GM21528 (cell line): ENCODE measurements around the gene FBXO42.
A peak's percentile ranks its signal among the peaks of the same experiment; 100 is the strongest.

Source experiments
- ATAC-seq: cut with Tn5 transposase; IDR thresholded peaks from one replicate; pipeline ENCODE4 v1.9.1; 2021; ENCODE audit warnings: mild to moderate bottlenecking, moderate library complexity; ENCODE audit not compliant: unreplicated experiment, low FRiP score

FBXO42 gene

GRCh38 chr1:16206547-16207317 is 145.5 kb downstream of the FBXO42 start:
- ATAC-seq: peak; percentile 64

- ATAC-seq: no peak
Measured at GRCh38 chr1:16205891-16206546, 146.3 kb downstream of the FBXO42 start.

GRCh38 chr1:16205334-16205671 is 147.0 kb downstream of the FBXO42 start:
- no peak for ATAC-seq

GRCh38 chr1:16204634-16205333 is 147.5 kb downstream of the FBXO42 start:
- no peak for ATAC-seq

- ATAC-seq: no peak
Measured at GRCh38 chr1:16204216-16204615, 148.1 kb downstream of the FBXO42 start.

- no peak for ATAC-seq
Measured at GRCh38 chr1:16203550-16203949, 148.7 kb downstream of the FBXO42 start.

- no peak for ATAC-seq
Measured at GRCh38 chr1:16202281-16203210, 149.7 kb downstream of the FBXO42 start.

GRCh38 chr1:16199700-16200099 is 152.6 kb downstream of the FBXO42 start:
- ATAC-seq: no peak

- no peak for ATAC-seq
Measured at GRCh38 chr1:16199157-16199501, 153.2 kb downstream of the FBXO42 start.

GRCh38 chr1:16198444-16199156 is 153.7 kb downstream of the FBXO42 start:
- no peak for ATAC-seq

GRCh38 chr1:16196874-16197273 is 155.4 kb downstream of the FBXO42 start:
- no peak for ATAC-seq
